ENCODE results near the gene ANXA2. TPM values are rescaled to one million over a fixed set of nuclear protein-coding genes. Genes with fewer than 3 reads are reported as not detected.

Gene ANXA2
- total RNA-seq, 1 experiment from 2014 or later, result 6.7 TPM

- no peak overlapping the region for H2AFZ ChIP-seq (ENCODE audit: low read length)
- H3K4me1 ChIP-seq (ENCODE audit: low read length), result no peaks in the 10 kb centered on the region
- no peaks in the 10 kb centered on the region for H3K9me3 ChIP-seq (ENCODE audit: low read length)
- no peak overlapping the region for H3K9ac ChIP-seq (ENCODE audit: low read length)
- H3K79me2 ChIP-seq (ENCODE audit: low read length), result no peaks in the 10 kb centered on the region
- no peaks in the 10 kb centered on the region for H4K20me1 ChIP-seq (ENCODE audit: insufficient read depth, low read depth, low read length)
- no peak overlapping the region for H3K27ac ChIP-seq (ENCODE audit: low read length)
- no peak overlapping the region for H3K4me3 ChIP-seq (ENCODE audit: low read length)
- no peaks in the 10 kb centered on the region for H3K27me3 ChIP-seq (ENCODE audit: low read length)
- no peak for DNase-seq
- no peak overlapping the region for H3K4me2 ChIP-seq (ENCODE audit: low read depth, low read length, poor library complexity, severe bottlenecking)
- H3K9me2 ChIP-seq (replicated peaks; ENCODE audit: insufficient read depth, low read length), result no peaks in the 10 kb centered on the region
- H3K36me3 ChIP-seq (ENCODE audit: insufficient read depth, low read length), result no peaks in the 10 kb centered on the region
Observed at GRCh38 chr15:60389261-60390077, 8.3 kb downstream of the ANXA2 start.

- no peaks in the 10 kb centered on the region for H4K20me1 ChIP-seq (ENCODE audit: insufficient read depth, low read depth, low read length)
- H3K4me3 ChIP-seq (ENCODE audit: low read length), result no peak overlapping the region
- no peaks in the 10 kb centered on the region for H3K4me1 ChIP-seq (ENCODE audit: low read length)
- H3K27ac ChIP-seq (ENCODE audit: low read length), result no peak overlapping the region
- no peak overlapping the region for H3K4me2 ChIP-seq (ENCODE audit: low read depth, low read length, poor library complexity, severe bottlenecking)
- H2AFZ ChIP-seq (ENCODE audit: low read length), result no peak overlapping the region
- no peaks in the 10 kb centered on the region for H3K36me3 ChIP-seq (ENCODE audit: insufficient read depth, low read length)
- no peaks in the 10 kb centered on the region for H3K79me2 ChIP-seq (ENCODE audit: low read length)
- DNase-seq, result no peak
- H3K9me2 ChIP-seq (replicated peaks; ENCODE audit: insufficient read depth, low read length), result no peaks in the 10 kb centered on the region
- no peaks in the 10 kb centered on the region for H3K27me3 ChIP-seq (ENCODE audit: low read length)
- no peaks in the 10 kb centered on the region for H3K9me3 ChIP-seq (ENCODE audit: low read length)
- H3K9ac ChIP-seq (ENCODE audit: low read length), result no peak overlapping the region
Observed at GRCh38 chr15:60387321-60387720, 10.5 kb downstream of the ANXA2 start.

- Histone ChIP-seq H3K27ac (ENCODE audit: low read length) (no peak overlapping the region), H3K4me1 (ENCODE audit: low read length) (no peaks in the 10 kb centered on the region), H2AFZ (ENCODE audit: low read length) (no peak overlapping the region), H3K4me2 (ENCODE audit: low read depth, low read length, poor library complexity, severe bottlenecking) (no peak overlapping the region), H3K4me3 (ENCODE audit: low read length) (no peak overlapping the region), H3K9me3 (ENCODE audit: low read length) (no peaks in the 10 kb centered on the region), H3K9ac (ENCODE audit: low read length) (no peak overlapping the region), H3K9me2 (replicated peaks; ENCODE audit: insufficient read depth, low read length) (no peaks in the 10 kb centered on the region), H3K27me3 (ENCODE audit: low read length) (no peaks in the 10 kb centered on the region), H4K20me1 (ENCODE audit: insufficient read depth, low read depth, low read length) (no peaks in the 10 kb centered on the region), H3K79me2 (ENCODE audit: low read length) (no peaks in the 10 kb centered on the region), H3K36me3 (ENCODE audit: insufficient read depth, low read length) (no peaks in the 10 kb centered on the region)
- DNase-seq, result no peak
Observed at GRCh38 chr15:60386615-60387014, 11.2 kb downstream of the ANXA2 start.

- no peak overlapping the region for H2AFZ ChIP-seq (ENCODE audit: low read length)
- no peaks in the 10 kb centered on the region for H3K9me3 ChIP-seq (ENCODE audit: low read length)
- no peaks in the 10 kb centered on the region for H3K36me3 ChIP-seq (ENCODE audit: insufficient read depth, low read length)
- H4K20me1 ChIP-seq (ENCODE audit: insufficient read depth, low read depth, low read length), result no peaks in the 10 kb centered on the region
- H3K27me3 ChIP-seq (ENCODE audit: low read length), result no peaks in the 10 kb centered on the region
- H3K4me2 ChIP-seq (ENCODE audit: low read depth, low read length, poor library complexity, severe bottlenecking), result no peak overlapping the region
- DNase-seq, result no peak
- no peaks in the 10 kb centered on the region for H3K9me2 ChIP-seq (replicated peaks; ENCODE audit: insufficient read depth, low read length)
- no peaks in the 10 kb centered on the region for H3K79me2 ChIP-seq (ENCODE audit: low read length)
- no peak overlapping the region for H3K4me3 ChIP-seq (ENCODE audit: low read length)
- H3K27ac ChIP-seq (ENCODE audit: low read length), result no peak overlapping the region
- H3K9ac ChIP-seq (ENCODE audit: low read length), result no peak overlapping the region
- no peaks in the 10 kb centered on the region for H3K4me1 ChIP-seq (ENCODE audit: low read length)
Observed at GRCh38 chr15:60385620-60386552, 11.9 kb downstream of the ANXA2 start.

- DNase-seq, result no peak
- Histone ChIP-seq H3K9ac (ENCODE audit: low read length) (no peak overlapping the region), H3K4me3 (ENCODE audit: low read length) (no peak overlapping the region), H3K4me2 (ENCODE audit: low read depth, low read length, poor library complexity, severe bottlenecking) (no peak overlapping the region), H3K27ac (ENCODE audit: low read length) (no peak overlapping the region), H3K4me1 (ENCODE audit: low read length) (no peaks in the 10 kb centered on the region), H3K36me3 (ENCODE audit: insufficient read depth, low read length) (no peaks in the 10 kb centered on the region), H3K27me3 (ENCODE audit: low read length) (no peaks in the 10 kb centered on the region), H4K20me1 (ENCODE audit: insufficient read depth, low read depth, low read length) (no peaks in the 10 kb centered on the region), H2AFZ (ENCODE audit: low read length) (no peak overlapping the region), H3K9me2 (replicated peaks; ENCODE audit: insufficient read depth, low read length) (no peaks in the 10 kb centered on the region), H3K9me3 (ENCODE audit: low read length) (no peaks in the 10 kb centered on the region), H3K79me2 (ENCODE audit: low read length) (no peaks in the 10 kb centered on the region)
Observed at GRCh38 chr15:60384526-60385126, 13.2 kb downstream of the ANXA2 start.

- Histone ChIP-seq H3K4me2 (ENCODE audit: low read depth, low read length, poor library complexity, severe bottlenecking) (no peak overlapping the region), H3K27ac (ENCODE audit: low read length) (no peak overlapping the region), H3K36me3 (ENCODE audit: insufficient read depth, low read length) (no peaks in the 10 kb centered on the region), H4K20me1 (ENCODE audit: insufficient read depth, low read depth, low read length) (no peaks in the 10 kb centered on the region), H3K9ac (ENCODE audit: low read length) (no peak overlapping the region), H3K27me3 (ENCODE audit: low read length) (no peaks in the 10 kb centered on the region), H2AFZ (ENCODE audit: low read length) (no peak overlapping the region), H3K9me3 (ENCODE audit: low read length) (no peaks in the 10 kb centered on the region), H3K9me2 (replicated peaks; ENCODE audit: insufficient read depth, low read length) (no peaks in the 10 kb centered on the region), H3K4me3 (ENCODE audit: low read length) (no peak overlapping the region), H3K4me1 (ENCODE audit: low read length) (no peaks in the 10 kb centered on the region), H3K79me2 (ENCODE audit: low read length) (no peaks in the 10 kb centered on the region)
- no peak for DNase-seq
Observed at GRCh38 chr15:60384053-60384452, 13.7 kb downstream of the ANXA2 start.

- Histone ChIP-seq H3K4me2 (ENCODE audit: low read depth, low read length, poor library complexity, severe bottlenecking) (no peak overlapping the region), H3K27ac (ENCODE audit: low read length) (no peak overlapping the region), H3K4me3 (ENCODE audit: low read length) (no peak overlapping the region), H3K27me3 (ENCODE audit: low read length) (no peaks in the 10 kb centered on the region), H3K36me3 (ENCODE audit: insufficient read depth, low read length) (no peaks in the 10 kb centered on the region), H3K9ac (ENCODE audit: low read length) (no peak overlapping the region), H2AFZ (ENCODE audit: low read length) (no peak overlapping the region), H4K20me1 (ENCODE audit: insufficient read depth, low read depth, low read length) (no peaks in the 10 kb centered on the region), H3K4me1 (ENCODE audit: low read length) (no peaks in the 10 kb centered on the region), H3K9me2 (replicated peaks; ENCODE audit: insufficient read depth, low read length) (no peaks in the 10 kb centered on the region), H3K9me3 (ENCODE audit: low read length) (no peaks in the 10 kb centered on the region), H3K79me2 (ENCODE audit: low read length) (no peaks in the 10 kb centered on the region)
- DNase-seq, result no peak
Observed at GRCh38 chr15:60382773-60383674, 14.8 kb downstream of the ANXA2 start.

Data from Karpas-422 (cell line).